Neural cell (in vitro differentiated cells): ENCODE measurements around the gene DRD5. TPM values are rescaled to one million over a fixed set of nuclear protein-coding genes. Genes with fewer than 3 reads are reported as not detected.

Source experiments
- H2AFZ ChIP-seq: fragments of 200-600, 300-800 bp; sonication (generic), shearing (Covaris generic); 2 replicates; pipeline ENCODE4 v1.6.0; 2014; ENCODE audit warnings: low read depth, mild to moderate bottlenecking, antibody characterized with exemption, low read length, moderate library complexity
- H3F3A ChIP-seq: fragments of 200-600 bp; shearing (Covaris generic); 2 replicates; pipeline ENCODE4 v1.6.1; 2016; ENCODE audit warnings: mild to moderate bottlenecking, moderate library complexity, mixed read lengths, antibody characterized with exemption, low read length; ENCODE audit not compliant: insufficient read depth, poor library complexity, severe bottlenecking
- H3K27ac ChIP-seq: fragments of 200-600, 300-800 bp; sonication (generic), shearing (Covaris generic); 2 replicates; pipeline ENCODE4 v1.5.1; 2014; ENCODE audit warnings: mild to moderate bottlenecking, low read length, moderate library complexity
- H3K27me3 ChIP-seq: fragments of 300-800, 200-600 bp; sonication (generic), shearing (Covaris generic); 2 replicates; pipeline ENCODE4 v1.6.0; 2014; ENCODE audit warnings: mild to moderate bottlenecking, low read depth, low read length, moderate library complexity; ENCODE audit not compliant: insufficient read depth
- H3K36me3 ChIP-seq: fragments of 300-800, 200-600 bp; sonication (generic), shearing (Covaris generic); 2 replicates; pipeline ENCODE4 v1.5.1; 2014; ENCODE audit warnings: mild to moderate bottlenecking, antibody characterized with exemption, low read length, moderate library complexity; ENCODE audit not compliant: insufficient read depth
- H3K4me2 ChIP-seq: fragments of 300-800, 200-600 bp; sonication (generic), shearing (Covaris generic); 2 replicates; pipeline ENCODE4 v1.6.0; 2014; ENCODE audit warnings: mild to moderate bottlenecking, low read length
- H3K4me3 ChIP-seq: fragments of 300-800, 200-600 bp; sonication (generic), shearing (Covaris generic); 2 replicates; pipeline ENCODE4 v1.5.1; 2014; ENCODE audit warnings: mild to moderate bottlenecking, low read length, moderate library complexity
- H3K79me2 ChIP-seq: fragments of 200-600 bp; shearing (Covaris generic); replicated peaks from 2 replicates; pipeline ENCODE4 v1.6.0; 2014; ENCODE audit warnings: mild to moderate bottlenecking, low read length, moderate library complexity; ENCODE audit not compliant: insufficient read depth
- H3K9ac ChIP-seq: fragments of 300-800, 200-600 bp; sonication (generic), shearing (Covaris generic); 2 replicates; pipeline ENCODE4 v1.6.1; 2016; ENCODE audit warnings: mild to moderate bottlenecking, low read length, mixed read lengths
- H3K9me2 ChIP-seq: fragments of 200-600 bp; shearing (Covaris generic); 2 replicates; pipeline ENCODE4 v1.6.1; 2016; ENCODE audit warnings: mild to moderate bottlenecking, low read length, mixed read lengths; ENCODE audit not compliant: insufficient read depth
- H3K9me3 ChIP-seq: fragments of 200-600, 300-800 bp; sonication (generic), shearing (Covaris generic); 2 replicates; pipeline ENCODE4 v1.6.1; 2016; ENCODE audit warnings: mild to moderate bottlenecking, mixed run types, low read length, moderate library complexity, mixed read lengths
- H4K20me1 ChIP-seq: fragments of 200-600 bp; shearing (Covaris generic); 2 replicates; pipeline ENCODE4 v1.6.1; 2016; ENCODE audit warnings: mild to moderate bottlenecking, mixed run types; ENCODE audit not compliant: insufficient read depth
- CTCF ChIP-seq: fragments of 450-650 bp; IDR thresholded peaks from 2 replicates; pipeline ENCODE4 v1.5.1; 2014; ENCODE audit warnings: antibody characterized with exemption, mild to moderate bottlenecking, moderate library complexity; ENCODE audit not compliant: poor library complexity, severe bottlenecking
- EP300 ChIP-seq: fragments of 450-650 bp; conservative IDR thresholded peaks from 2 replicates; pipeline ENCODE4 v1.6.1; 2014; ENCODE audit warnings: antibody characterized with exemption, mild to moderate bottlenecking, moderate library complexity; ENCODE audit not compliant: poor library complexity, severe bottlenecking
- EZH2 ChIP-seq: fragments of 200-600, 300-800 bp; shearing (Covaris generic), sonication (generic); IDR thresholded peaks from 2 replicates; pipeline ENCODE4 v1.6.1; 2014; ENCODE audit warnings: antibody characterized with exemption, low read length, borderline replicate concordance, mild to moderate bottlenecking; ENCODE audit not compliant: insufficient read depth, poor library complexity, severe bottlenecking
- MXI1 ChIP-seq: fragments of 450-650 bp; conservative IDR thresholded peaks from 2 replicates; pipeline ENCODE4 v1.6.1; 2014; ENCODE audit warnings: antibody characterized with exemption, mild to moderate bottlenecking; ENCODE audit not compliant: poor library complexity, severe bottlenecking
- POLR2AphosphoS5 ChIP-seq: IDR thresholded peaks from 2 replicates; pipeline ENCODE4 v1.6.1; 2012
- RAD21 ChIP-seq: fragments of 450-650 bp; conservative IDR thresholded peaks from 2 replicates; pipeline ENCODE4 v1.6.1; 2014; ENCODE audit warnings: antibody characterized with exemption, mild to moderate bottlenecking, moderate library complexity
- REST ChIP-seq: IDR thresholded peaks from 2 replicates; pipeline ENCODE4 v1.6.1; 2012; ENCODE audit warnings: borderline replicate concordance
- SMC3 ChIP-seq: fragments of 450-650 bp; conservative IDR thresholded peaks from 2 replicates; pipeline ENCODE4 v1.6.1; 2014; ENCODE audit warnings: antibody characterized with exemption, mild to moderate bottlenecking, moderate library complexity; ENCODE audit not compliant: poor library complexity
- TAF1 ChIP-seq: IDR thresholded peaks from 2 replicates; pipeline ENCODE4 v1.6.1; 2012; ENCODE audit warnings: low read depth
- polyA plus RNA-seq: library from polyadenylated mRNA; depleted of rRNA; stranded (reverse); fragments of >200 nt; gene quantifications from 2 replicates; pipeline ENCODE4 v1.2.3, GENCODE V29; 2014

DRD5 gene
- polyA plus RNA-seq, 1 donor from 2014 or later = 0.33 TPM

GRCh38 chr4:9762823-9763475 is 18.5 kb upstream of the DRD5 start:
- H3K27me3 ChIP-seq = no peaks in the 10 kb centered on the region
- no peaks in the 10 kb centered on the region for H3K79me2 ChIP-seq
- no peaks in the 10 kb centered on the region for H4K20me1 ChIP-seq
- H3K4me2 ChIP-seq = no peak overlapping the region
- H3K36me3 ChIP-seq = no peaks in the 10 kb centered on the region
- H3F3A ChIP-seq = no peaks in the 10 kb centered on the region
- H3K9ac ChIP-seq = no peak overlapping the region
- H3K9me2 ChIP-seq = no peaks in the 10 kb centered on the region
- no peak overlapping the region for H3K4me3 ChIP-seq
- H3K9me3 ChIP-seq = no peaks in the 10 kb centered on the region
- H3K27ac ChIP-seq = no peak overlapping the region
- no peak overlapping the region for H2AFZ ChIP-seq
- peak; percentile 93 for TF ChIP-seq RAD21
- TF ChIP-seq SMC3 = peak; percentile 96
- TF ChIP-seq TAF1 = no peak
- peak; percentile 93 for TF ChIP-seq CTCF

GRCh38 chr4:9764155-9764696 is 17.2 kb upstream of the DRD5 start:
- no peak for TF ChIP-seq MXI1
- no peak for TF ChIP-seq CTCF
- TF ChIP-seq POLR2AphosphoS5 = no peak
- no peak for TF ChIP-seq RAD21
- TF ChIP-seq EZH2 = no peak
- no peak for TF ChIP-seq REST
- no peak for TF ChIP-seq TAF1
- TF ChIP-seq EP300 = no peak
- TF ChIP-seq SMC3 = no peak

More at GRCh38 chr4:9764155-9764696, 17.2 kb upstream of the DRD5 start:
- Histone ChIP-seq H3K9me3 (no peaks in the 10 kb centered on the region), H3K4me2 (no peak overlapping the region), H3F3A (no peaks in the 10 kb centered on the region), H3K9ac (no peak overlapping the region), H3K27ac (no peak overlapping the region), H3K27me3 (no peaks in the 10 kb centered on the region), H3K36me3 (no peaks in the 10 kb centered on the region), H3K9me2 (no peaks in the 10 kb centered on the region), H3K79me2 (no peaks in the 10 kb centered on the region), H2AFZ (no peak overlapping the region), H4K20me1 (no peaks in the 10 kb centered on the region), H3K4me3 (no peak overlapping the region)
